Upper lobe of left lung (tissue), 4 donors: Measurements from ENCODE around the gene EMID1.

Experiments used
- POLR2AphosphoS5 ChIP-seq, 2 donors: sonication (generic); formaldehyde crosslinking; IDR thresholded peaks; one replicate each; pipeline ENCODE4 v1.5.1; 2017; ENCODE audit warnings: antibody characterized with exemption in 2 of 2
- TF ChIP-seq, protein P1 (sequence below), 6 experiments: fragments of 450-650 bp in 4 of 6; fragments of 200-600 bp in 2 of 6; sonication (generic) in 2 of 6; IDR thresholded peaks; one replicate each; pipeline ENCODE4 v1.5.1; 2016 to 2019; ENCODE audit warnings: antibody characterized with exemption in 6 of 6

GRCh38 chr22:29198240-29198639 is 7.5 kb upstream of the EMID1 start:
- TF ChIP-seq, protein P1, sequence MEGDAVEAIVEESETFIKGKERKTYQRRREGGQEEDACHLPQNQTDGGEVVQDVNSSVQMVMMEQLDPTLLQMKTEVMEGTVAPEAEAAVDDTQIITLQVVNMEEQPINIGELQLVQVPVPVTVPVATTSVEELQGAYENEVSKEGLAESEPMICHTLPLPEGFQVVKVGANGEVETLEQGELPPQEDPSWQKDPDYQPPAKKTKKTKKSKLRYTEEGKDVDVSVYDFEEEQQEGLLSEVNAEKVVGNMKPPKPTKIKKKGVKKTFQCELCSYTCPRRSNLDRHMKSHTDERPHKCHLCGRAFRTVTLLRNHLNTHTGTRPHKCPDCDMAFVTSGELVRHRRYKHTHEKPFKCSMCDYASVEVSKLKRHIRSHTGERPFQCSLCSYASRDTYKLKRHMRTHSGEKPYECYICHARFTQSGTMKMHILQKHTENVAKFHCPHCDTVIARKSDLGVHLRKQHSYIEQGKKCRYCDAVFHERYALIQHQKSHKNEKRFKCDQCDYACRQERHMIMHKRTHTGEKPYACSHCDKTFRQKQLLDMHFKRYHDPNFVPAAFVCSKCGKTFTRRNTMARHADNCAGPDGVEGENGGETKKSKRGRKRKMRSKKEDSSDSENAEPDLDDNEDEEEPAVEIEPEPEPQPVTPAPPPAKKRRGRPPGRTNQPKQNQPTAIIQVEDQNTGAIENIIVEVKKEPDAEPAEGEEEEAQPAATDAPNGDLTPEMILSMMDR (IDR thresholded peaks at IDR 0.05): no peak
- no peak for TF ChIP-seq POLR2AphosphoS5 (IDR thresholded peaks at IDR 0.05)
